Measurements from ENCODE around the gene WRAP73.

The WRAP73 gene

DNA sequence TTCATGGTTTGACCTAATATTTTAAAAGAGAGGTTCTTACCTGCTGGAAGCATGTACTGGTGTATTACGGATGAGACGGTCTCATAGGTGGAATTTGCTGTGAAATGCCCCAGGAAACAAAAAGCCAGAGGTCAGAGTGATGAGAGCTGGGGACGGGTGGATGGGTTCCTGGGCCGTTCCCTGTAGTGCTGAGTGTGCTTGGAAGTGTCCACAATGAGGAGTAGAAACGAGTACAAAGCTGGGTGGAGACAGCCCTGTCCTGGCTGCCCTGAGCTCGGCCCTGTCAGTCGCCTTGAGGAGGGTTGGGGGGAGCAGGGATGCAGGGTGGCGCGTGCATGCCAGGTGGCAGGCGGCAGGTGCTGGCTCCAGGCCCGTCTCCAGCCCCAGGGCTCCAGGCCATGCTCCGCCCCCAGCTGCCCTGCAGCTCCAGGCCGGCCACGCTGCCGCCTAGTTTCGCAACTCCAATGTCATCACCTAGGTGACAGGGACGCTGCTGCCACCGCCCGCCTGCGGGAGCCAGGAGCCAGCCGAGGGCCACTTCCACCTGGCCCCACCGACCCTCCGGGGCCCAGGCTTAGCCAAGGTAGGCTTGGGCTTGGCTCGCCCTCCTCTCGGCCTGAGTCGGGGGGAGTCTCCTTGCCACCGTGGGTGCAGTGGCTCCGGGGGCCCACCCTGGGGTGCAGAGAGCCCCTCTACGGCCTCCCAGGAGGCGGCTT is 18.8 kb upstream of the WRAP73 start:
- no peak for DNase-seq

DNA sequence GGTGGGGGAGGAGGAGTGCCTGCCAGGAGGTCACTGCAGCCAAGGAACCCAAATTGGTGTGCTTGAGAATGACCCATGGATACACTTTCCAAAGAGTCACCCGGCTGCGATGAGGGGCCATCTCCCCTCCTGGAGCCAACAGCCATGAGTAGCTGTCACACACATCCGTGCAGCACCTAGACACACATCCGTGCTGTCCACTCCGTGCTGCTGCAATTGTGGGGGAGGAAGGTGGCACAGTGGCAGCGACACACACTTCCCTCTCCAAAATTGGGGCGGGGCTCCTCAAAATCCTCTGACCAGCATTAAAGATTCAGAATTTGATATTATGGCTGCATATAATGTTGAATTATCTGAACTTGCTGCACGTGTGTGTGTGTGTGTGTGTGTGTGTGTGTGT is 18.2 kb upstream of the WRAP73 start:
- no peak for DNase-seq

DNA sequence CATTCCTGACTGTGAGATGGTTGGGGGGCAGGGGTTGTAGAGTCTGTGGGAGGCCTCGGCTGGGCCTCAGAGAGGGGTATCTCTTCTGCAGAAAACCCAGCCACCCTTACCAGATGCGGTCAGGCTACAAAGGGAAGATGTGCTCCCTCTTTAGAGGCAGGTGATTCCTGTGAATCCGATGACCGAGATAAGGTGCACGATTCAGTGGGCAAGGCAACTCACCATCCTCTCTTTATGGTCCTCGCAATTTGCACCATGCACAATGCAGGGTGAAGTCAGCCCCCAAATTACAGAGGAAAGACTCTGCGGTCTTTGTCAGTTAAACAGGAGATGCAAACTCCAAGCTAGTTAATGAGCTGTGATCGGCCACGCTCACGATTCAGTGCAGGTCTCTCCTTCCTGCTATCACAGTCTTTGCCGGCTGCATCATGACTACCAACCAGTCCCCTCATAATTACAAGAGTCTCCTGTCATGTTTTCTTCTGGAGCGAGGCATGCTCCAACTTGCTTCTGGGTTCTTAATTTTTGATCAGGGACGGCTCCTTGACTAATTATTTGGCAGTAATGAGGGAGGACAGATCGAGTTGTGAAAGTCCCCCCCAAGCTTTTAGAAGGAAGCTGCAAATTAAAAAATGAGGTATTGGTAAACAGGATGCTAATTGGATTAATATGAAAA is 14.9 kb upstream of the WRAP73 start:
- DNase-seq: no peak

DNA sequence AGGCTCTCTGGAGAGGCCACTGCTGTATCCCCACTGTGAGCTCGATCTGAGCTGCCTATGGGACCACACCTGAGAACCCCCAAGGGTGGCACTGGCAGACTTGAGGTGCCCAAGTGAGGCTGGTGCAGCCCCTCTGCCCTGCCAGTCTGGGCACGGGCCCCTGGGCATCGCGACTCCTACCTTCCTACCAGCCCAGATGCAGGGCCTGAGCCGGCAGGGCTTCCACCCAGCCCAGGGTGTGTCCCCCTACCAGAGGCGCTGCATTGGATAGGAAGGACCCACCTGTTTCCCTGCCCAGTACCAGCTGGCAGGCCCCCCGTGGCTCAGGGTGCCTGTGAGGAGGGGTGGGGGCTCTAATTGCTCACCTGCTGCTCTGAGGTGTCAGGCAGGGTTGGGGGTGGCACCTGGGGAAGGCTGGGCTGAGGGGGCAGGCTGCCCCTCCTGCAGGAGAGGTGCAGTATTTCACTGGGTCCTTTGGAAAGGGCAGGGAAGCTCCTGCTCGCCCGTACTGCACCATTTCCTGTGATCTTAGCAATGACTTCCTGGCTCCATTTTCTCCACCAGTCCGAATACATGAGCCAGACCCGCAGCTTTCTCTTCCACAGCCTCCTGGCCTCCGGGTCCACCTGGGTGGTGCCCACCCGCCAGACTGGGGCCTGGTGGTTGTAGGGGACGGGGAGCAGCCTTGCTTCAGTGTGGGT is 14.2 kb upstream of the WRAP73 start:
- DNase-seq: no peak

DNA sequence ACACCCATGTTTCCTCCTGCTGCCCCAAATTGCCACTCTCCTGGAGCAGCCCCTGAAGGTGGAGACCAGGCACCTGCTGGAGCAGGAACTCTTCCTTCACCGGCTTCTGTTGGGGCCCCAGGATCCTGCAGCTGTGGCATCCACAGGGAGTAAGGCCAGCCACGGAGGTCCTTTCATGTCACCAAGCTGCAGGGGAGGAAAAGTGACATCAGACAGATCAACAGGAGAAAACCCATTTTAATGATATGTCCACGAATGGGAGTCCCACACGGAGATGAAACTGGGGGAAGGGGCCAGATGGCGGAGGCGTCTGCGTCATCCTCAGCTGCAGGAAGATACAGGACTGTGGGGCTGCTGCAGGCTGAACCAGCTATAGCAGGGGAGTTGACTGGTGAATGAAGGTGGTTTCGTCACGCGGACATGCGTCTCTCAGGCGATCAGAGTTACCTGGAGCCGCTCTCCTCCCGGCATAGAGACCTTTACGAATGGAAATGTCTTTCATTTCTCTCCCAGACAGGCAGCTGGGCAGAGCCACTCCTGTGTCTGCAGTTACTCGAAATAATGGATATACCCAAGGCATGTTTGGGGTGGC is 12.3 kb upstream of the WRAP73 start:
- no peak for DNase-seq

DNA sequence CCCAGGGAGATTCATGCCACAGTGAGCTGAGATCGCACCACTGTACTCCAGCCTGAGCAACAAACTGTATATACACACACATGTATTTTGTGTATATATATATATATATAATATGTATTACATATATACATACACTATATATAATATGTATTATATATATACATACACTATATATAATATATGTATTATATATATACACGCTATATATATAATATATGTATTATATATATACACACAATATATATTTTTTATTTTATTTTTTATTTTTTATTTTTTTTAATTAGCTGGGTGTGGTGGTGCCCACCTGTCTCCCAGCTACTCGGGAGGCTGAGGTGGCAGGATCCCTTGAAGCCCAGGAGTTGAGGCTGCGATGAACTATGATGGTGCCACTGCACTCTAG is 11.7 kb upstream of the WRAP73 start:
- no peak for DNase-seq

DNA sequence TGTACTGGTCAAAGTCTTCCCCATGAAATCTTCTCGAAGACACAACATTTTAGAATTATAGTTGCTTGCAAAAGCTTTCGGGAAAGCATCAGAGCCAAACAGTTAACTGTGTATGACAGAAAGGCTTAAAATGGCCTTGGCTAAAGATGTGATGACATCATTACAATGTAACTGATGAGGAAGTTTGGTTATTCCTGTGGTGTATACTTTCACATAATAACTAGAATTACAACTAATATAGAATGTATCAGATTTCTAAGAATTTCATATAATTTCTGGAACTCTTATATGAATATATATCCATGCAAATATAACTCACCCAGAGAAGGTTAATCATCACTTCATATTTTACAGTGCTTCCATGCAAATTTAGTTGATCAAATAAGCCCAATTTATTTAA is 10.8 kb upstream of the WRAP73 start:
- DNase-seq: no peak

DNA sequence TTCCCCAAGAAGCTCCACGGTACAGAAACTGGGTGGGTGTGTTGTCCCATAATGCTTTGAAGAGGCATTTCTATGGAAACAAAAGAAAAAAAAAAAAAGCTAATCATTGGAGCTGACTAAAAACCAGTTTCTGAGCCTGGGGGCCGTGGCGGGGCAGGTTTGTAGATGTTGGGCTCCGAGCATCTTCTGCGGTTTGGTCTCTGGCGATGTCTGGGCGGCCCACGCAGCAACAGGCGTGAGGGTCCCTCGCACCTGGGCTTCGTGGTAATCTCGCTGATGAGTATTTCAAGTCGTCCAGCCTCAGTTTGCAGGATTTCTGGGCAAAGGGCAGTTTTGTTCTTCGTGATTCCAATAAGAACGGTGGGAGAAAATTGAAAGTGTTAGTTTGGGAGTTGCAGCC is 9.2 kb upstream of the WRAP73 start:
- no peak for DNase-seq

DNA sequence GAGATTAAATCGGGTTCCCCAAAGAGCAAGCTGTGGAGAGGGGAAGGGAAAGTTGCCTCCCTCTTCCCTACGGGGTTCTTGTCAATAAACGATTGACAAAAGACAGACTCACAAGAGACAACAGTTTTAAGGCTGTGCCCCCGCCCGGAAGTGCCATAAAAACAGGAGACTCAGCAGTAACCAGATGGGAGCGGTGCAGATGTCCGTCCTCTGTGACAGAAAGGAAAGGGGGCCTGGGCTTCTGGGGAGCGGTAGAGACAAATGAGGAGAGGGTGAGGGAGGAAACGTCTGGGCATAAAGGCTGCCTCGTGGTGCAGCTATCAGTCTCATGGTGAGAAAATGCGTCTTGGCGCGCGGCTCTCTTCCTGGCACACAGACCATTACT is 8.3 kb upstream of the WRAP73 start:
- DNase-seq: no peak

DNA sequence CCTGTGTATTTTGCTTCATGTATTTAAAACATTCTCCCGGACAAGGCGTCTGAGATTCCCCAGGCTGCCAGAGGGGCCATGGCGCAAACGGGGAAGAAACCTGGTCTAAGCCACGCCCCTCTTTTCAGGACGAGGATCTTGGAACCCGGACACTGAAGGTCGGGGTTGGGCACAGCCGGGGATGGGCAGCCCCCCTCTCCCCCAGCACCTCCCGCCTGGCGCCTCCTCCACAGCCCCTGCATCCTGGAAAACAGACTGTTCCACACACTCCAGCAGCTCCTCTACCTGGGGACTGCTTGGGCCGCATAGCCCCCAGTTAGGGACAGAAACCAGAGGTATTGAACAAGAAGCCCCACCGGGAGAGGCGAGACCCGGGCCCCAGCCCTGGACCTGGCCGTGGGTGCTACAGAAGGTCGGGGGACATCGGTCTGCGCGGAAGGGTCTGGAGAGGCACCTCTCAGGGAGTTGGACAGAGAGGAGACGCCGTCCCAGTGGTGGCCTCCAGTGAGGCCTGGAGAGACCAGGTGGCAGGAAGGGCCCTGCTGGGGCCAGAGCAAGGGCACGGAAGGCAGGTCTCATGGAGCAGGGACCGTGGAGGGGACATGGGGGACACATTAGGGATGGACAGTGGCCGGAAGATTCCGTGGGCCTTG is 7.8 kb upstream of the WRAP73 start:
- DNase-seq: no peak

DNA sequence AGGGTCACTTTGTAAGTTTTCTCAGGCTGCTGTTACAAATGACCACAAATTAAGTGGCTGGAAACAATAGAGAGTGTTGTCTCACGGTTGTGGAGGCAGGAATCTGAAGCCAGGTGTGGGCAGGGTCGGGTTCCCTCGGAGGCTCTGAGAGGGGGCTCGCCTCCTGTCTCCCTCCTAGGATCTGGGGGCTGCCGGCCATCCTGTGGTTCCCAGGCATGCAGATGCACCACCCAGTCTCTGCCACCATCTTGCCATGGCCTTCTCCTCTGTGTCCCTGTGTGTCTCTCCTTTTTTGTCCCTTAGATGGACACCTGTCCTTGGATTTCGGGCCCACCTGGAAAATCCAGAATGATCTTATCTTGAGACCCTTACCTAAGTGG is 7.2 kb upstream of the WRAP73 start:
- DNase-seq: no peak

DNA sequence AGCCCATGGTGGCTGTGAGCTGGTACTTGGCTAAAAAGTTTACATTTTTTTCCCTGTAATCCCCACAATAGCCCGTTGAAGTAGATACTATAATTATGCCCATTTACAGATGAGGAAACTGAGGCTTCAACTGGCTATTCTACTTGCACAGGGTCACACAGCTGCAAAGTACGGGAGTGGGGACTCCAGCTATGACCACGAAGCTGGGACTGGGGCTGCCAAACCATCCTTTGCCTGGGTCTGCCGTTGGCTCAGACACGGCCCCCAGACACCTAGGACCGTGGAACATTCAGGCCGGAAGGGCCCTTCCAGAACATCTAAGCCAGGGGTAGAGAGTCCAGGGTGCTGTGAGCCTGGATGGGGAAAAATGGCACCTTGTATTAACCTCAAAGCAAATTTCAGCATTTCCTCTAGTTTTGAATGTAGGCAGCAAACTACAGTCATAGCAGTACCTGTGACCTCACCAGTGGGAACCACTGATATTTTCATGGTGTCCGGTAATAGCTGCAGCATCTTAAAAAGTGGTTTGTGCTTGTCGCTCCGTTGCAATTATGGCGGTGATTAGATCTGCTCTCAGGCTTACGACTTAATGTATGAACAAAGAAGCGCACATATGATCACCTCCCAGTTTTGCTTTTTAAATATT is 6.7 kb upstream of the WRAP73 start:
- DNase-seq: no peak

DNA sequence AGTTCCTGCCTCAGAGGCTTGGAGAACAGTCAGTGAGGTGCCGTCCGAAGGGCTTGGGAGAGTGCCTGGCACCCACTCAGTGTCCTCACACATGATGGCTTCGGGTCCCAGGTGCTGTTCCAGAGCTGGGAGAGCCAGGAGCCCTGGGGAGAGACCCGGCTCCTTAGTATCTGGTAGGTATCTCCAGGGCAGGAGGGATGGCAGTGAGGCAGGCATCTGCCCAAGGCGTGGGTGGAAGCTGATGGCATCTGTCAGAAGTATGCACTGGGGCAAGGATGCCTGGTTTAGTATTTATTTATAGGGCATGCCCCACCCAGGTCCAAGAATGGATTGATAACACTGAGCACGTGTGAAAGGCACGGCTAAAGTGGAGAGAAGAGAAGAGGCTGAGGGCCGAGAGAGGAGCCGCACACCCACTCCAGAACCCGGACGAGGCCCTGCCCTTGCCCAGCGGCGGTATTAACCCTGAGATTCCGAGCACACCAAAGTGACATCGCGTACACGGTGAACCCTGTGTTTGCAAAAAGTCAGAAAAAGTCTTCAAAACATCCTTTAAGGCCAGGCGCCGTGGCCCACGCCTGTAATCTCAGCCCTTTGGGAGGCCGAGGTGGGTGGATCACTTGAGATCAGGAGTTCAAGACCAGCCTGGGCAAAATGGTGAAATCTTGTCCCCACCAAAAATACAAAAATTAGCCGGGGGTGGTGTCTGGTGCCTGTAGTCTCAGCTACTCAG is 4.8 kb upstream of the WRAP73 start:
- no peak for DNase-seq

DNA sequence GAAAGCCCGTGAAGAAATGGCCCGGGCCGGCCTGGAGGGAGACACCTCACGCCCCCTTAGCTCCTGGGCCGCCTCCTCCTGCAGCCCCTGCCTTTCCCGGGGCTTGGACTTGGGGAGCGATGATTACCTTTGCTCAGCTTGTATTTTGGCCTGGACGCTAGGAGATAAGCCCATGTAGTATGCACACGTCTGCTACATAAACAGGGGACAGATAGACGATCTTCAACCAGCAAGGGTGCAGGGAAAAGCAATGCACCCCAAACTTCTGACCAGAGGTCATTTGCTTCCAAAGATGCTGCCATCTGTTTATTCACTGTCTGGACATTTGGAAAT is 3.3 kb upstream of the WRAP73 start:
- DNase-seq: no peak

DNA sequence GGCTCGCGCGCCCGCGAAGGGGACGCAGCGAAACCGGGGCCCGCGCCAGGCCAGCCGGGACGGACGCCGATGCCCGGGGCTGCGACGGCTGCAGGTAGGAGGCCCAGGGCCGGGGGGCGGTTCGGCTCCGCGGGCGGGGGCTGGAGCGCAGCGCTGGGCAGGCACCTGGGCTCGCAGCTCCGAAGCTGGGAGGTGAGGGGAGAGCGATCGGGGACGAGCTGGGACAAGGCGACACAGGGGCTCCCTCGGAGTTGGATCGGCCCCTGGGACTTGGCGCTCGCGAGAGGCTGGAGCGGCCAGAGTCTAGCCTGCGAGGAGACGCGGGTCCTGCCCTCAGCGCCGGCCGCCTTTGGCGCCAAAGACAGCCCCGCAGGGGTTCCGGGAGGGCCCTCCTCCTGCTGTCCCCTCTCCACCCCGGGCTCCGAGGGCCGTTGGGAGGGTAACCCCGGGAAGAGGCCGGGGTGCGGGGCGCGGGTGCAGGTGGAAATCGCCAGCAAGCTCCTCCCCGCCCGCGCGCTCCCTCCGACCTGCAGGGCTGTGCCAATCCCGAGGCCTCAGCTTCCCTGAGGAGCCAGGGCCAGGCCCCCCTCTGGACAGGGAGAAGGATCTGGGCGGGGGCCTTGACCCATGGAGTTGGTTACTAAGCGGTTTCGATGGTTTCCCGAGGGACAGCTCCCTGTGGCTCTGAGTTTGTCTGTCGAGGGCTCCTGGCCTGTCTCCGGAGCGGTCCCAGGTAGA is 2.8 kb upstream of the WRAP73 start:
- DNase-seq: no peak

DNA sequence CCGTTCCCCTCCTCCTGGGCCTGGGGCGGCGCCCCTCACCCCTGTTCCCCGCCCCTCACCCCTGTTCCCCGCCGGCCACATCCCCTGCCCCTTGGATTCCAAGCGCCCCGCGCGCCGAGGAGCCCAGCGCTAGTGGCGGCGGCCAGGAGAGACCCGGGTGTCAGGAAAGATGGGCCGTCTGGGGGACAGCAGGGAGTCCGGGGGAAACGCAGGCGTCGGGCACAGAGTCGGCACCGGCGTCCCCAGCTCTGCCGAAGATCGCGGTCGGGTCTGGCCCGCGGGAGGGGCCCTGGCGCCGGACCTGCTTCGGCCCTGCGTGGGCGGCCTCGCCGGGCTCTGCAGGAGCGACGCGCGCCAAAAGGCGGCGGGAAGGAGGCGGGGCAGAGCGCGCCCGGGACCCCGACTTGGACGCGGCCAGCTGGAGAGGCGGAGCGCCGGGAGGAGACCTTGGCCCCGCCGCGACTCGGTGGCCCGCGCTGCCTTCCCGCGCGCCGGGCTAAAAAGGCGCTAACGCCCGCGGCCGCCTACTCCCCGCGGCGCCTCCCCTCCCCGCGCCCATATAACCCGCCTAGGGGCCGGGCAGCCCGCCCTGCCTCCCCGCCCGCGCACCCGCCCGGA is 2.1 kb upstream of the WRAP73 start, which contains the start of gene TP73:
TP73 (plus strand) TSS at position 587 of the 618 bp plus-strand sequence. CDS start 29,850 bp downstream, outside the sequence.
- no peak for DNase-seq

DNA sequence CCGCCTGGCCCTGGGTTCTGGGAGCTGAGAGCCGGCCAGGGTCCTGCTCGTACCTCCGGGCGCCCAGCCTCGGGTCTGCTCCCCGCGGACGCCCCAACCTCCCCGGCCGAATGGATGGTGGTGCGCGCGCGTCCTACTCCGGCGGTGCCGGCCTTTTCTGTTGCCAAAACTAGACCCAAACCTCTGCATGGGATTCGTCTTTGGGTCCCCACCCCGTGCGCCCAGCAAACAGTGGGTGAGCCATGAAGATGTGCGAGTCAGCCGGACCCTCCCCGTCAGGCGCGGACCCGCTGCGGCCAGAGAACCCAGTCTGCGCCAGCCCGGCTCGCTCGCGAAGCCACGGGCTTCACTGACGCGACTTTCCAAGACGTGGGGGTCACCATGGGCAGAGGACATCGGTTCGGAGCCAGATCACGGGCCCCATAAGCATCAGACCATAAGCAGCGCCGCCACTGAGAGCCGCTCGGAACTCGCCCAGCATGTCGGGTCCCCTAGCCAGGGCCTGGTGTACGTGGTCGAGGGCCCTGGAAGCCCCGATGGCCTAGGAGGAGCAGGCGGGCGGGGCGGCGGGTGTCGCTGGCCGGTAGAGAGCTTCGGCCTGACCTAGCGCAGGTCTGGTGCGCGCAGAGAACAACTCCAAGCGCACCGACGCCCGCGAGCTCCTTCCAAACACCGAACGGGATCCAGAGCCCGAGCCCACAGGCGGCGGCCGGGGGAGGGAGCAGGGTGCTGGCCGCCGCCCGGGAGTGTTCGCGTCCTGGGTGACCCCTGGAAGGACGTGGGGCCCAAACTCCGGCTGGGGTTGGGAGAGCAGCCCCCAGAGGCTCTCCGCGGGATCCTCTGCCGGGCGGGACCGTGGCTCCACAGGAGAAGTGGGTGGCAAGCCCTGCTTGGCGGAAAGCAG is 1.4 kb upstream of the WRAP73 start:
- no peak for DNase-seq

DNA sequence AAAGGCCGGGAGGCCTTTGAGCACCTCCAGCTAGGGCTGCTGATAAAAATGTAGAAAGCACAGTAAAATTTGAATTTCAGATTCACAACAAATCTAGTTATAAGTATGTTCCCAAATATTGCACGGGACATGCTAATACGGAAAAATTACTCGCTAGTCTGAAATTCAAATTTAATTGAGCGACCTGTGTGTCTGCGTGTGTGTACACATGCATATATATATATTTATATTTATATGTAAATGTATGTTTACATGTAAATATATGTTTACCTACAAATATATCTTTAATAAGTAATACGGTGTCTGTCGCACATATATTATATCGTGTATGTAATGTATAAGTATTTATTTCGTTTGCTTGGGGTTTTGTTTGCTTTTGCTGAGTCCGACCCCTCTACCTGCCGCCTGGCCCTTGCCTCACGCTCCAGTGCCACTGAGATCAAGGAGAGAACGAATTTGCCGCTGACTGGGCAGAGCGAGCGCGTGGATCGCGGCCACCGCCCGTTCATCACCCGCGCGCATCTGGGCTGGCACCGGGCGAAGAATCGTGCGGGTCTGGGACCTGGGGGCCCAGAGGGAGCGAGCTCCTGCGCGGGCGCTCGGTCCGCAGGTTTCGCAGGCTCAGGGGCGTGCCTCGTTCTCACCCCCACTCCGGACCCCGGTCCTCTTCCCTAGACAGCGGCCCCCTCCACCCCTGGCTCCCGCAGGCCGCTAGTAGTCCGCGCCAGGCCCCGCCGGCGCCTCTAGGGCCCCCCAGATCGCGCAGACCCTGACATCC is 534 bp upstream of the WRAP73 start:
- no peak for DNase-seq

DNA sequence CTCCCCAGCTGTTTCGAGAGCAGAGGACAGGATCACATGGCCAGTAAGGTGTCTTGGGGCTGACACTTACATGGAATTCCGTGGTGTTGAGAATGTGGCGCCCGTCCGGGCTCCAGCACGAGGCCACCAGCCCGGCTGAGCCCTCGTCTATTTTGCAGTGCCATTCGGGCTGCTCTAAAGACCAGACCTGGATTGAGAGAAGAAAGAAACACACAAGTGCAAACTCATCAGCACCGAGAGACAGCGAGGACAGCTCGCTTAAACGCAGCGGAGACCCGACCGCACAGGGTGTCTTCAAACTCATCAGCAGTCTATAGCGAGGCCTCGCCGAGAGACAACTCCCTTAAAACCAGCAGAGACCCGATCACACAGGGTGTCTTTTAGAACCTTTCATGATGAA is 3.3 kb downstream of the WRAP73 start:
- no peak for DNase-seq

Measured in stimulated activated CD4-positive, alpha-beta T cell treated with anti-CD3 and anti-CD28 coated beads, Interleukin-4, amount 100 ng/mL, for 24 hours (primary cell).